Right lobe of liver (tissue), 4 donors: ENCODE data around the gene ANKRD55.

Experiments
- CTCF ChIP-seq, 4 donors: fragments of 200-600 bp in 3 of 4; fragments of 450-650 bp in 1 of 4; IDR thresholded peaks; one replicate each; pipeline versions ENCODE4 v1.5.1 to v1.8.0; 2016 to 2022; ENCODE audit warnings: antibody characterized with exemption in 4 of 4, mild to moderate bottlenecking in 2 of 4
- POLR2A ChIP-seq: fragments of 450-650 bp; IDR thresholded peaks from one replicate; pipeline ENCODE4 v1.6.1; 2017; ENCODE audit warnings: antibody characterized with exemption, mild to moderate bottlenecking
- donor health status: DM: no; HTN: no; CAD: no.
- donor health status: DM: no; HTN: no; CAD: no.
- donor health status: DM: no; HTN: yes; CAD: no.

GRCh38 chr5:56161439-56161823 is 71.7 kb downstream of the ANKRD55 start:
- TF ChIP-seq CTCF (IDR thresholded peaks at IDR 0.05) (no peak), POLR2A (no peak)
